Transverse colon (tissue), 4 donors: Measurements from ENCODE around the gene CP. TPM values are rescaled to one million over a fixed set of nuclear protein-coding genes. Genes with fewer than 3 reads are reported as not detected.

Source experiments
- DNase-seq: peaks from one replicate; pipeline ENCODE4 v3.0.0-alpha.2; 2019
- H3K27ac ChIP-seq, 4 donors: fragments of 200-600 bp; sonication (generic); 2 replicates each; pipeline ENCODE4 v1.5.1; 2016 to 2018; ENCODE audit warnings: inconsistent platforms in 4 of 4
- H3K27me3 ChIP-seq: fragments of 200-600 bp; sonication (generic); 2 replicates; pipeline ENCODE4 v1.5.1; 2017; ENCODE audit warnings: inconsistent platforms
- H3K36me3 ChIP-seq, 4 donors: fragments of 200-600 bp; sonication (generic); 2 replicates each; pipeline ENCODE4 v1.5.1; 2017 to 2019; ENCODE audit warnings: inconsistent platforms in 4 of 4
- H3K4me1 ChIP-seq, 4 donors: fragments of 200-600 bp; sonication (generic); 2 replicates each; pipeline ENCODE4 v1.5.1; 2017 to 2020; ENCODE audit warnings: inconsistent platforms in 4 of 4
- H3K4me3 ChIP-seq, 4 donors: fragments of 200-600 bp; sonication (generic); 1 replicate in 1 of 4; 2 replicates in 3 of 4; pipeline versions ENCODE4 v1.5.1 to v1.6.1; 2017 to 2019; ENCODE audit warnings: inconsistent platforms in 4 of 4
- H3K9me3 ChIP-seq, 2 donors: fragments of 200-600 bp; sonication (generic); 2 replicates each; pipeline ENCODE4 v1.5.1; 2017 to 2019; ENCODE audit warnings: inconsistent platforms in 2 of 2
- CTCF ChIP-seq, 5 experiments: fragments of 200-600 bp in 3 of 5; fragments of 450-650 bp in 2 of 5; sonication (generic) in 3 of 5; IDR thresholded peaks; 1 replicate in 2 of 5; 2 replicates in 3 of 5; pipeline ENCODE4 v1.5.1; 2016 to 2017; ENCODE audit warnings: antibody characterized with exemption in 5 of 5, inconsistent platforms in 3 of 5, mild to moderate bottlenecking in 2 of 5, moderate library complexity in 1 of 5
- EP300 ChIP-seq: sonication (generic); formaldehyde crosslinking; IDR thresholded peaks from one replicate; pipeline ENCODE4 v1.6.1; 2017; ENCODE audit warnings: antibody characterized with exemption, low read depth
- POLR2A ChIP-seq: fragments of 450-650 bp; IDR thresholded peaks from one replicate; pipeline ENCODE4 v1.6.1; 2016; ENCODE audit warnings: antibody characterized with exemption, mild to moderate bottlenecking, moderate library complexity
- POLR2AphosphoS5 ChIP-seq, 3 donors: sonication (generic); formaldehyde crosslinking; IDR thresholded peaks; one replicate each; pipeline ENCODE4 v1.6.1; 2016; ENCODE audit warnings: antibody characterized with exemption in 3 of 3
- WGBS, 2 donors: methylation state at CpG; one replicate each; pipeline ENCODE4 v1.1.5; 2018; ENCODE audit warnings: low coverage in 1 of 2; 5-methylcytosine and 5-hydroxymethylcytosine counted together
- in situ Hi-C, 4 donors: fragments of 200-750 bp; cut with MboI; loops; one replicate each; pipeline versions ENCODE4 v1.15.0 to v1.15.1; 2017; ENCODE audit warnings: low sequenced_read_pairs in 3 of 4, low pct_ligation_motif_present in 1 of 4, low pct_unique_long_range_greater_than_20kb in 1 of 4
- intact Hi-C: fragments of 100-400 bp; cut with DNase I; formaldehyde crosslinking; loops from one replicate; pipeline ENCODE4 v1.15.1; 2023; ENCODE audit warnings: low total_unique reads
- total RNA-seq, 4 donors: library from RNA; depleted of rRNA; stranded (reverse); fragments of >200 nt; gene quantifications; one replicate each; pipeline ENCODE4 v1.1.0, GENCODE V29; 2016

Gene CP
- total RNA-seq, 4 donors from 2014 or later = 0.80 to 19.5 (median 7.0) TPM; not detected in 1

- Histone ChIP-seq H3K9me3 (no peaks in the 10 kb centered on the region), H3K4me1 (peaks cover 0 to 3% (median 0%) of the 10 kb centered on the region in 4 donors), H3K4me3 (no peak overlapping the region), H3K27me3 (no peaks in the 10 kb centered on the region), H3K27ac (no peak overlapping the region), H3K36me3 (no peaks in the 10 kb centered on the region)
- in situ Hi-C loops (loop anchor here (5.0 to 25.0 kb wide), 4 partner anchors 152 to 364 kb away; no protein-coding TSS in a partner anchor), intact Hi-C loops (no loop called here)
- DNase-seq = no peak
- WGBS, 2 donors = 82% methylated on average over 4 of the region's 4 CpGs
- no peak for TF ChIP-seq CTCF (IDR thresholded peaks at IDR 0.05)
- TF ChIP-seq POLR2A = no peak
- no peak for TF ChIP-seq EP300
- no peak for TF ChIP-seq POLR2AphosphoS5 (IDR thresholded peaks at IDR 0.05)
These were observed 98.7 kb downstream of the CP start for GRCh38 chr3:149122721-149123578.

Other genes with a start within 250 kb of the CP start
- 10 to 100 TPM; 19.8 to 89.8 (median 35.3) TPM for gene GYG1, start 230.3 kb downstream of the CP start, total RNA-seq
- gene HLTF, start 135.3 kb downstream of the CP start, total RNA-seq = 10 to 100 TPM in 2 of 4 donors, 1 to 10 TPM in 2; 3.0 to 13.5 (median 7.2) TPM
- gene HPS3, start 92.2 kb downstream of the CP start, total RNA-seq = 10 to 100 TPM in 3 of 4 donors, 1 to 10 TPM in 1; 10.0 to 20.2 (median 17.9) TPM
- gene TM4SF18, start 111.8 kb upstream of the CP start, total RNA-seq = 1 to 10 TPM in 1 of 4 donors, under 1 TPM in 2, not detected in 1; 0.80 to 1.4 (median 0.82) TPM
- gene TM4SF1, start 155.8 kb upstream of the CP start, total RNA-seq = 100 to 1,000 TPM in 1 of 4 donors, 10 to 100 TPM in 3; 21.3 to 109 (median 32.3) TPM